Measurements from ENCODE around the gene TNFRSF9.

The TNFRSF9 gene

DNA sequence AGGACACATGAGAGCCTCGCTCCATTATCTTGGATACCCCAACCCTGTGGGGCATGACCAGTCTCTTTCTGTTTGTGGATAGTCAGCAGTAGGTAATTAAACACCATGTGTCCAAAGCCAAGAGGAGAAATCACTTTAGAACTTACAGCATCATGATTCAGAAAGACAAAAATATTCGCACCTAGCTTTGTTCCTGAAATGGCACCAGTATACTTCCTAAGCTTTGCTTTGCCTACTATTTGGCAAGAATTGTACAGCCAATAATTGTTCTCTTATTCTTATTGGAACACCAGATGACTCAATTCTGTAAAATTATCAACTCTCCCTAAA lies 24.2 kb downstream of the TNFRSF9 start:
- peak in 1 of 2 donors; percentile 8 for DNase-seq

DNA sequence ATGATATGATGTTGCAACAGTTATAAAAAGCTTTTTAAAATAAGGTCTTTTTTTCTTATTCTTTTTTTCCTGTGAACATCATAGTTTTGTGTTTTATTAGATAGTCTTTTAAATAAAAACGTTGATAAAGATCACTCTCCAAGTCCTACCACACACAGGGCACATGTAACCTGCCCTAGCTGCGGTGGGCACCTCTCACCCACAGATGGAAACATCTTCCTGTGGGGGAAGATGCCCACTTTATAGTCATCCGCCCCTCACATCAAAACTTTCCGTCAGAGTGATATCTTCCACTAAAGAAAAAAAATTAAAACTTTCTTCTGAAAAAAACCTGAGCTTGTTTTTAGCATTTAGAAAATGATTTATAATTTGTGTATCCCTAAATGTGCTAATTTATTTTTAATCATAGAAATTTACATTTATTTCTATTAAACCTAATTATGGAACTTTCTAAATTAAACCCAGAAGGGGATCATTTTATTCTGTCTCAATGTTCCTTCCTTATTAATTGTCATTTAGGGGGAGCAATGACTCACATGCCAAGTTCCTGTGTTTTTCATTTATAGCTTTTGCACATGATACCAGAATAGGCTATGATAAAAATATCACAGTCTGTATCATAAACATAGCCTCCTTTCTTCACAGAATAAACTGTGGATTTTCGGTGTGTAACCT lies 24.7 kb downstream of the TNFRSF9 start:
- no peak for DNase-seq

DNA sequence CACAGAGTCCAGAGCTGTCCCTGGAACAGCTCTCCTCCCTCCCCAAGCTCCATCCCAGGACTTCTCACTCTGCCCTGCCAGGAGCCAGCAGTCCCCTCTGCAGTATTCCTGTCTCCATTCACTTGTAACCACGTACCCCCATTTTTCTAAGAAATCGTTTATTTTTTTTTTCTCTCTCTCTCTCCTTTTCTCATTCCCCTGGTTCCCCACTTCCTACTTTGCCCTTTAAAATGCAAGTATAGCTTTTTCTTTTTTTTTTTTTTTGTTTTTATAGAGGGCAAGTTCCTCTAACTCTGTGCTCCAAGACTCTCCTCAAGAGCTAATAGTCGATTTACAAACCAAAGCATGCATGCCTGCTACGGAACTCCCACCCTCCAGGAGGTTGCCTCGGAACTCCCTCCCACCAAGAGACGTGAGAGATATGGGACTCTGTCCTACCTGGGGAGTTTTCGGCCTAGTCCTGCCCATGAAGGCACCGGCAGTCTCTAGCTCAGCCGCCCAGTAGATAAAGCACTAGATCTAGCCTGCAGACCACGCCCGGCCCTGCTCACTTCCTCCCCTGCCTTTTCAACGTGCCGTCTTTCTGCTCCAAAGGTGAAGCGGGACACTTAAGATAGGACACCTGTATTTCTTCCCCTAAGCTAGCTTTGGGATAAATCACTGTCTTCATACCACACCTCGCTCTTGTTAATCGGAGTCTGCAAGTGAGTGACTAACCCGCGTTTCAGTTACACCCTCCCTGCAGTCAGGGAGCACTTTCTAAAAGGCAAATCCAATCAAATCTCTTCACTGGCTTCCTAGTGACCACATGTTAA lies 27.7 kb downstream of the TNFRSF9 start:
- no peak for DNase-seq

DNA sequence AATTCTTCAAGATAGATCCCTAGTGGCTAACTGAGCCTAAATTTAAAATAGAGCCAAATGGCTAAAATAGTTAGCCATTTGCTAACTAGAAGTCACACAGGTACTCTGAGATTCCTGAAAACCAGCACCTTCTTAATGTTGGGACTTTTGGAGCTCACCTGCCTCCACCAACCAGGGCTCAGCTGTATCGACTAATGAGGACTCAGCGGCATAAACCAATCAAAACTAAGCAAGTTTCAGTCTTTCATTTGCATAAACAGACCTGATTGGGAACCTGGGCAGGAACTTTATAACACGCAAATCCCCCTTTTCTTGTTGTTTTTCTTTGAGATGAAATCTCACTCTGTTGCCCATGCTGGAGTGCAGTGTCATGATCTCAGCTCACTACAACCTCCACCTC lies 28.5 kb downstream of the TNFRSF9 start:
- DNase-seq: no peak

DNA sequence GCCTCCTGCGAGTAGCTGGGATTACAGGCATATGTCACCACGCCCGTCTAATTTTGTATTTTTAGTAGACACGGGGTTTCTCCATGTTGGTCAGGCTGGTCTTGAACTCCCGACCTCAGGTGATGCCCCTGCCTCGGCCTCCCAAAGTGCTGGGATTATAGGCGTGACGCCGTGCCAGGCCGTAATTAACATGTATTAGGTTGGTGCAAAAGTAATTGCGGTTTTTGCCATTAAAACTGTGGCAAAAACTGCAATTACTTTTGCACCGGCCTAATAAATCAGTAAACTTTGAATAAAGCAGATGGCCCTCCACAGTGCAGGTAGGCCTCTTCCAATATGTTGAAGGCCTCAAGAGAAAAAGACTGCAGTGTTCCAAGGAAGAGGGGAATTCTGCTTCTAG lies 35.4 kb downstream of the TNFRSF9 start:
- no peak for DNase-seq

DNA sequence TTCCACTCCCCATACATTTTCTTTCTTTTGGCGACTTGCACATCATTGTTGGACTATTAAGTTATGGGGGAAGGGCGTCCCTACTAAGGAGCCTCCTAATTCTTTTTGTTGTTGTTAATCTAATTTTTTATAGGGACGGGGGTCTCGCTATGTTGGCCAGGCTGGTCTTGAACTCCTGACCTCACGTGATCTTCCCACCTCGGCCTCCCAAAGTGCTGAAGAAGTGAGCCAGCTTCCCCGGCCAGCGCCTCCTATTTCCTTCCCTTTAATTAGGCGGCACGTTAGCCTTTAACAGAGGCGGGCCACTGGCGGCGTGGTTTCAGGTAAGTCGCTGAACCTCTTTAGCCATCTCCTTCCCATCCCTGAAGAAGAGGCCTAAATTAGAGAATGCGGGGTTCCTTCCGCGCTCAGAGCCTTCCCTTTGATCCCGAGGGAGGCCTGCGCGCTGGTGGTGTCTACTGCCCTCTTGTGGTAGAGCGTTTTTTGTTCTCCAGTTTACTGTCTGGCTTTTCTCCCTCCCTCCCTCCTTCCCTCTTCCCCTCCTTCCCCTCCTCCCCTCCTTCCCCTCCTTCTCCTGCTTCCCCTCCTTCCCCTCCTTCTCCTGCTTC lies 38.1 kb downstream of the TNFRSF9 start:
- peak; percentile 60 to 72 for DNase-seq

DNA sequence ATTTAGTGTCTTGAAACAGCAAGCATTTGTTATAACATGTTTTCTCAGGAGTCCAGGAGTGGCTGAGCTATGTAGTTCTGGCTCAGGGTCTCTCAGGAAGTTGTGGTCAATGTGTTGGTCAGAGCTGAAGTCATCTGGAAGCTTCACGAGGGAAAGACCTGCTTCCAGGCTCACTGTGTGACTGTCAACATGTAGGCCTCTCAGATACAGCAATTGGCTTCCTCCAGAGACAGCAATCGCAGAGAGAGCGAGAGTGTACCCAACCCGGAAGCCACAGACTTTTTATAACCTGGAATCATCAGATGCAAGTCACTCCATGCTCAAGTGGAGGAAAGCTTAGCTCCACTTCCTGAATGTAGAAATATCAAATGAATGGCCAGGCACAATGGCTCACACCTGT lies 40.9 kb downstream of the TNFRSF9 start:
- DNase-seq: peak in 1 of 2 donors; percentile 10

DNA sequence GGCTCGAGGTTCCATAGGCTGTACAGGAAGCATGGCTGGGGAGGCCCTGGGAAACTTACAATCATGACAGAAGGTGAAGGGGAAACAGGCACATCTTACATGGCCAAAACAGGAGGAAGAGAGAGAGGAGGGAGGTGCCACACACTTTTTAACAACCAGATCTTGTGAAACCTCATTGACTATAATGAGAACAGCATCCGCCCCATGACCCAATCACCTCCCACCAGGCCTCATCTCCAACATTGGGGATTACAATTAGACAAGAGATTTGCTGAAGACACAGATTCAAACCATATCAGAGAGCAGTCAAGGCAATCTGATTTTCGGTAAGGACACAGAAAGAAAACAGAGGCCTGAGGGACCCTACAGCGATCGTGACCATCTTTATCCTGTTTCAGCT lies 41.7 kb downstream of the TNFRSF9 start:
- DNase-seq: no peak

DNA sequence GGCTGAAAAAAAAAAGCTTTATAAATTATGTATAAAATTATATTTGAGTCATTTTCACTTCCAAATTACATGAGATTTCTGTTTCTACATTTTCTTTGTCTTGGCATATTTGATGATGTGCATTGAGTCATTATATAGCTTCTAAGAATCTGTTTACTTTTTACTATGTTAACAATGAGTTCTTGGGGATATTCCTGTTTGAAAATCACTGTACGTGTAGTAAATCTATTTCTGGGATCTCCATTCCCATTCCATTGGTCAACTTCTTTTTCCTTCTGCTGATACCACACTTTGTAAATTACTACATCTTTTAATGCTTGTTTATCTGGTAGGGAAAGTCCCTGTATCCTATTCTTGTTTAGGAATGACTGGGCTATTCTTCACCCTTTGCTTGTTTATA lies 43.6 kb downstream of the TNFRSF9 start:
- DNase-seq: no peak

DNA sequence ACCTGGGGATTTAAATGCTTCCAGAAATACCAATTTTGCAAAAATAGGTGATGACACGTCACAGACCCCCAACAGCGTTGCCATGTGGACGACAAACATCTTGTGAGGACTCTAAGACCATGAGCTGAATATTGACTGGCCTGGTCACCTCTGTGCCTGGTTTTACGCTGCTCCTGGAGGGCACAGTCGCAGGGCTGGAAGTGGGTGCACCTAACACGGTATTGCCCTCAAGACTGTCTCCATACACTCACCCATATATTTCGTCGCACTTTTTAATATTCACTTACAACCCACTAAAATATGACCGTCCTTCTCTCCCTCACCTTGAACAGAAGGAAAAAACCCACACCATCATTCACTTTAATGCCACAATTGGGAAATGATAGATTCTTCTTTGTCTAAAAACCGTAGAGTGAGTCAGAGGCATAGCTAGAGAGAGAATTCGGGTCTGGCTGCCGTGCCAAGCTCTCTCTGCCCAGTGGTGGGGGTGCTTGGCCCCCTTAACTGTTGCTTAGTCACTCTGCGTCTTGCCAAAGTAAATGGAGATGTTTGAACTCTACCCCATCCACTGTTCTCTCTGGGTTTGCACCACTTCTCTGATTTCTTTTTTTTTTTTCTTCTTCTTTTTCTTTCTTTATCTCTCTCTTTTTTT lies 47.0 kb downstream of the TNFRSF9 start:
- no peak for DNase-seq

DNA sequence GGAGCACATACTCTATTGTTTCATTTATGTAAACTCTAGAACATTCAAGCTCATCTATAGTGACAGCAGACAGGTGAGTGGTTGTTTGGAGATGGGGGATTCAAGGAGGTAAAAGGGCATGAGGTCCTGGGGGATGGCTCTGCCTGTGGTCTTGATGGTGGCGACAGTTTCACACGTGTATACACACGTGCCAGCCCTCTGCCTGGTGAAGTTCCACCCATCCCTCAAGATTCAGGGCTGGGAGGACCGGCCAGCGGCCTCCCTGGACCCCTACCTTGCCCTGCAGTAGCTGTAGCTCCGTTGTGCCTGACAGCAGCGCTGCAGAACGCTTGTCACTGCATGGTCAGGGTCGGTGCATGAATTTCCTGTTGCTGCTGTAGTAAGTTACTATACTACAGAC lies 48.8 kb downstream of the TNFRSF9 start:
- DNase-seq: no peak

DNA sequence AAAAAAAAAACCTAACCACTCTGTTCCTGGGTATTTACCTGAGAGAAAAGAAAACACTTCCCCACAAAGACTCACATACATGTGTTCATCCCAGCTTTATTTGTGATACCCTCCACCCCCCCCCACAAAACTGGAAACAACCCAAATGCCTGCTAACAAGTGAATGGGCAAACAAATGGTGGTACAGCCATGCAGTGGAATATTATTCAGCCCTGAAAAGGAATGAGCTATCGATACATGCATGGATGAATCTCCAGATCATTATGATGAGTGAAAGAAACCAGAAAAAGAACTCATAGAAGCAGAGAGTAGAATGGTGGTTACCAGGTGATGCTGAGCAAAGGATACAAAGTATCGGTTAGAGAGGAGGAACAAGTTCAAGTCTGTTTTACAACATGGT lies 49.8 kb downstream of the TNFRSF9 start:
- DNase-seq: no peak

DNA sequence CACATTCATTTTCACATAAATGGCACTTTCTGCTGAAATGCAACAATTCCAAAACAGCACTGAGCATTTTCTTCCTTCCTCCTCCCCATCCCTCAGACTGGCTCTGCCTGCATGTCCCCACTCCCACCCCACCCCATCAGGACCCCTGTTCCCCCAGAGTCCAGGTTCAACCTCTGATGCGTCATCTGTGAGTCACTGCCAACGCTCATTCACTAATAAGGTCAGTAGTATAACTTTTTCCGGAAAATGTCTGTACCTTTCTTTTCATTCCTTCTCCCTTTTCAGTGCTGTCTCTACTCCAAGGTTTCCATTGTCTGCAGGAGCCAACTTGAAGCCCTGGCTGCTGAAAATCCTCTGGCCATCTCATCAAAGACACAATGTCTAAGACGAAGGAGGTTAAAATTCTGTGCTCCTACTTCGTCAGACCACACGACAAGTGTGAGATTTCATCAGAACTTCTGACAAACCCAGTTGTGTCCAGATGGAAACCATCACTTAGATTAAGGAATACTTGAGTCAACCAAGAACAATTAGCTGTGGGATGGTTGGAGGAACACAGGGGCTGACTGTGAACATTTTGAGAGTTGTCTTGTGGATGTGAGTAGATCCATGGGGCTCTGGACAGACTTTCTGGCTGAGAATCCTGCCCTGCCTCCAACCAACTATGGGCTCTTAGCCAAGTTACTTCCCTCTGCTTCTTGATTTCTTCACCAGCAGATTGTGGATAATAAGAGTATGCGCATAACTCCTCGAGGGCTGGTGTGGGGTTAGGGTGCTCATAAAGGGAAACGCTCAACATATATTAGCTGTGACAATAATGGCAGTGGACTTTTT lies 52.2 kb downstream of the TNFRSF9 start:
- no peak for DNase-seq

DNA sequence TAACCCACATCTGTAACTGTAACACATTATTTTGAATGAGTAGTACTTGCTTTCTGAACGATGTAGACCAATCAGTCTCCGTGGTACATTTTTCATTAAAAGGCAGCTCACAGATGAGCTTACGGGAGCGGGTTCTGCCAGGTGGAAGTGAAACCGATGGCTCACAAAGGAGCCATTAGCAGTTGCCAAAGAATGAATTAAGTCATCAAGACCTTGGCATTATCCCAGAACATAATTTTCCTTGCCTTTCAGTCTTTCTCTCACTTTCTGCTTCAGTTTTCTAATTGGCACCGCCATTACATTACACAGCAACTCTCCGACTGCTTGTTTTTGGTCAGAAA lies 54.3 kb downstream of the TNFRSF9 start:
- DNase-seq: peak; percentile 23 to 27

DNA sequence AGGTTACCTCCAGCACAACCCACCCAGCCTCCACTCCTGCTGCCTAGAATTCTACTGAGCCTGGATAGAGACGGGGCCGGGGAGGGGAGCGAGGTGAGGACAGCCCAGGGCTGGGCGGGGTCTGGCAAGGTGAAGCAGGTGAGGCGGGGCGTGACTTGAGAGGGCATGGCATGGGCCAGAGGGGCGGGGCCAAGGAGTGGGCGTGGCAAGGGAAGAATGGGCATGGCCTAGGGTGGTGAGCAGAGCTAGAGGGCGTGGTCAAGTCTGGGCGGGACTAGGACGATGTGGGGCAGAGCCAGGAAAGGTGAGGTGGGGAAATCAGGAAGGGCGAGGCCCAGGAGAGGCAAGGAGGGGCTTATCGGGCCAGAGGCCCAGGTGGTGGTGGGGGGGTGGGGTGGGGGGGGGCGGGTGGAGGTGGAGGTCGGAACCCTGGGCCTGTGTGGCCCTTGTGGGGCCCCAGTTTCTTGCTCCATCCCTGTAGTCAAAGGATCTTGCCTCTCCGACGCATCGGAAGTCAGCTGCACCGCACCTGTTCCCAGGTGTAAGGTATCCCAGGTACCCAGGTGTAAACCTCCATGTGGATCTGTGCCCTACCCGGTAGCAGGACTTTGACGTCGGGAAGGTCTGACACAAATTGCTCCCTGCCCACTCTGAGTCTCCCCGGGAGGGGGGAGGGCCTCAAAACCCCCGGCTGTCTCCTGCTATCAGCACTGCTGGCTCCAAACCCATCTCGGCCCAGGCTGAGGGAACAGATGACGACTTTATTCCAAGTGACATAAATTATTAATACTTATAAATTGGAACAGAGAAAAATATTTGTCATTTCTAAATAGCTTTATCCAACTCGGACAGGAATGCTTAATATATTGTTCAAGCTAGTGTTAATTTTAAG lies 54.9 kb downstream of the TNFRSF9 start:
- DNase-seq: no peak

DNA sequence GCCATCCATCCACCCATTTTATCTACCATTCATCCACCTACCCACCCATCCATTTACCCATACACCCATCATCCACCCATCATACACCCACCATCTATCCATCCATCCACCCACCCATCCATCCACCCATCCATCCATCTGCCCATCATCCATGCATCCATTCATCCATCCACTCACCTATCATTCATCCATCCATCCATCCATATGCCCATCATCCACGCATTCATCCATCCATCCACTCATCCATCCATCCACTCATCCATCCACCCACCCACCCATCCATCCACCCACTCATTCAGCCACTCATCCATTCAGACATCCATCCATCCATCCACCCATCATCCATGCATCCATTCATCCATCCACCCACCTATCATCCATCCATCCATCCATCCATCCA lies 55.9 kb downstream of the TNFRSF9 start:
- no peak for DNase-seq

DNA sequence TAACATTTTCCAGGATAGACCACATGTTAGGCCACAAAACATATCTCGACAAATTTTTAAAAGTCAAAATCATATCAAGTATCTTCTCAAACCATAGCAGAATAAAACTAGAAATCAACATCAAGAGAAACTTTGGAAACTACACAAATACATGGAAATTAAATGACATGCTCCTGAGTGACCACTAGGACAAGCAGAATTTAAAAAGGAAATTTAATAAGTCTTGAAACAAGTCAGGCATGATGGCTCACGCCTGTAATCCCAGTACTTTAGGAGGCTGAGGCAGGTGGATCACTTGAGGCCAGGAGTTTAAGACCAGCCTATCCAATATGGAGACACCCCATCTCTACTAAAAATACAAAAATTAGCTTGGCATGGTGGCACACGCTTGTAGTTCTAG lies 61.4 kb downstream of the TNFRSF9 start:
- no peak for DNase-seq

DNA sequence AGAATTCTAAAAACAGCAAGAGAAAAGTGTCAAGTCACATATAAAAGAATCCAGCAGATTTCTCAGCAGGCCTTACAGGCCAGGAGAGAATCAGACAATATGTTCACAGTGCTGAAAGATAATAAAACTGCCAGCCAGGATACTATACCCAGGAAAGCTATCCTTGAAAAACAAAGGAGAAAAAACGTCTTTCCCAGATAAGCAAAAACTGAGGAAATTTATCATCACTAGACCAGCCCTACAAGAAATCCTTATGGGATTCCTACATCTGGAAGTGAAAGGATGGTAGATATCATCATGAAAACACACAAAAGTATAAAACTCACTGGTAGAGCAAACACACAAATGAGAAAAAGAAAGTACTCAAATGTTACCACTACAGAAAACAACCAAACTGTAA lies 62.6 kb downstream of the TNFRSF9 start:
- no peak for DNase-seq

DNA sequence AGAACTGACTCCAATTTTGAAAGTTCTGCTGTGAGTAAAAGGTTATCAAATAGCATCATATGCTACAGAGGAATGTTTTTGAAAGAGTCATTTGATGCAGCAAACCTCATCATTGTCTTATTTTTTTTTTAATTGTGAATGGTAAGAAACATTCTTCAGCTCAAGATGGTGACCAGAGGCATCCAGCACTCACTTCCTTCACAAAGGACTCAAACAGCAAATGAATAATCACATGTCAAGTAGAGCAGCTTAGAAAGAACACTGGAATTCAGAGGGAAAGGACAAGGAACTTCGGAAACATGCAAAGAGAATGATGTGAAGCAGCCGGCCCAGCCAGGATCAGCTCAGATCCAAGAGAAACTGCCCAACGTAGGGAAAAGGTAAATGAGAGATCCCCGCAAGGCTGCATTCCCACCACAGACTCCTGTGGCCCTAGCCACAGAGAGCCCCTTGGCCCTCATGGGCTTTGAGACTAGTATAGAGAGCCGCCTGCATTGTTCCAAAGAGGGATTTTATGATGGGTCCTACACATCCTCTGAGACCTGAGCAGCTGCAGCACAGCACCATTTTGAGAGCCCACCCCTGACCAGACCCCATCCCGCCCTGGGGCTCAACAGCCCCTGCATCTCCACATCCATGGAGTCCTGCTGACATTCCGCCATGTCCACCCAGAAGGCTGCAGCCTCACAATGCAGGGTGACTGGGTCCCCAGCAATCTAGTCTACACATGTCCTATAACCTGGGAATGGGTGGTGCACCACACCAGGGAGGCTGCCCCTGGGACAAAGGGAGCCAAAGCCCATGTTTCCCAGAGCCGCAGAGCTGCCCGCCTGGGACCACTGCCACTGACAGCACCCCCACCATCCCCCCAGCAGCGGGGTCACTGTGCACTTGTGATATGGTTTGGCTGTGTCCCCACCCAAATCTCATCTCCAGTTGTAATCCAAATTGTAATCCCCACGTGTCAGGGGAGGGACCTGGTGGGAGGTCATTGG lies 66.5 kb downstream of the TNFRSF9 start:
- no peak for DNase-seq

DNA sequence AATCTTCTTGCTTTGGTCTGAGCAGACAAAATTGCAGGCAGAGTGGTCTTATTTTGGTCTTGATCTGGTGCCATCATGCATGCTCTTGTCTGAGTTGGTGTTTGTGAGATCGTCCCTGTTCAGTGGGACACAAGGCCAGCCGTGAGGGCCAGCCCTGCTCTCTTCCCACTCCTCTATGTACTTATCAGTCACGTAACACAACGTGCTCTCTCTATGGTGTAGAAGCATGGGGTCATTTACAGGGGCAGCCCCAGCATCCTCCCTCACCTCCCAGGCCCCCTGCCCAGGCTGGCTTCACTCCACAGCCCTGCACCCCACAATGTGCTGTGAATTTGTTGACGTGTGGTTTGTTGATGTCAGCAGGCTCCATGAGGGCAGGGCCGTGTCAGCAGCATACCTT lies 69.5 kb downstream of the TNFRSF9 start:
- DNase-seq: no peak

Data from inflammatory macrophage (primary cell).